A549 (cell line): Measurements from ENCODE around the gene ADISSP. TPM values are rescaled to one million over a fixed set of nuclear protein-coding genes. Genes with fewer than 3 reads are reported as not detected.

ENCODE experiments used
- ATAC-seq, 2 experiments: fragments of 200-7000 bp in 1 of 2; fragments of >200 bp in 1 of 2; cut with Nextera tagmentation in 1 of 2; cut with Tn5 transposase in 1 of 2; 3 replicates each; pipeline versions ENCODE4 v1.8.0 to v1.9.1; 2018 to 2020; ENCODE audit warnings: mild to moderate bottlenecking in 1 of 2, moderate library complexity in 1 of 2
- CTCF ChIA-PET: fragments of 300-600 bp; sonication (Branson Sonifier 250); formaldehyde crosslinking; extraction: SDS; loops from one replicate; lab custom pipeline; 2021; ENCODE audit warnings: antibody characterized with exemption, inconsistent platforms; lab: Yijun Ruan, JAX
- POLR2A ChIA-PET: fragments of 350-600 bp; formaldehyde crosslinking; extraction: SDS; loops from one replicate; lab custom pipeline; 2021; ENCODE audit warnings: antibody characterized with exemption, inconsistent platforms; lab: Yijun Ruan, JAX
- DNase-seq, 2 experiments: peaks; one replicate each; pipeline versions ENCODE4 v3.0.0 to v3.0.0-alpha.2; 2011 to 2016; ENCODE audit warnings: low read depth in 1 of 2, low spot score in 1 of 2
- FAIRE-seq: peaks from 2 replicates; lab custom pipeline; 2011; peaks lifted over from hg19 to GRCh38; lab: Jason Lieb, UNC
- H3K27ac ChIP-seq, 2 experiments: fragments of >200 bp; sonication (Bioruptor Twin); formaldehyde crosslinking; 3 replicates each; pipeline ENCODE4 v1.5.1; 2016 to 2017
- H3K4me1 ChIP-seq: fragments of >200 bp; sonication (Bioruptor Twin); formaldehyde crosslinking; 3 replicates; pipeline ENCODE4 v1.6.1; 2016
- H3K4me2 ChIP-seq: fragments of >200 bp; sonication (Bioruptor Twin); formaldehyde crosslinking; 3 replicates; pipeline ENCODE4 v1.6.1; 2016
- H3K4me3 ChIP-seq: fragments of >200 bp; sonication (Bioruptor Twin); formaldehyde crosslinking; 3 replicates; pipeline ENCODE4 v1.5.1; 2016
- H3K9me3 ChIP-seq: fragments of >200 bp; sonication (Bioruptor Twin); formaldehyde crosslinking; 3 replicates; pipeline ENCODE4 v1.6.1; 2016
- EP300 ChIP-seq, 2 experiments: fragments of >200 bp; sonication (Bioruptor Twin); formaldehyde crosslinking; IDR thresholded peaks; 2 replicates in 1 of 2; 3 replicates in 1 of 2; pipeline ENCODE4 v1.6.1; 2016 to 2017
- FOSL2 ChIP-seq, 2 experiments: fragments of 450-650 bp in 1 of 2; fragments of >200 bp in 1 of 2; sonication (Bioruptor Twin) in 1 of 2; formaldehyde crosslinking; IDR thresholded peaks; 2 replicates each; pipeline versions ENCODE4 v1.5.0 to v1.6.1; 2016 to 2020; ENCODE audit warnings: mild to moderate bottlenecking in 1 of 2, moderate library complexity in 1 of 2
- FOXS1 ChIP-seq: fragments of 250-450 bp; sonication (Bioruptor Pico); IDR thresholded peaks from 2 replicates; pipeline ENCODE4 v1.5.0; 2020; ENCODE audit warnings: mild to moderate bottlenecking, moderate library complexity
- HDAC2 ChIP-seq: fragments of 200-600 bp; sonication (generic); IDR thresholded peaks from 2 replicates; pipeline ENCODE4 v1.6.1; 2016
- HOXA7 ChIP-seq: fragments of 250-450 bp; sonication (Bioruptor Pico); IDR thresholded peaks from 2 replicates; pipeline ENCODE4 v1.5.0; 2020; ENCODE audit warnings: mild to moderate bottlenecking, moderate library complexity
- JUNB ChIP-seq: fragments of >200 bp; sonication (Bioruptor Twin); formaldehyde crosslinking; IDR thresholded peaks from 2 replicates; pipeline ENCODE4 v1.6.1; 2016
- MAFK ChIP-seq: fragments of 450-650 bp; IDR thresholded peaks from 2 replicates; pipeline ENCODE4 v1.6.1; 2014; ENCODE audit not compliant: partially characterized antibody
- MAZ ChIP-seq: fragments of 150-350 bp; IDR thresholded peaks from 2 replicates; pipeline ENCODE4 v1.6.1; 2014; ENCODE audit warnings: antibody characterized with exemption, low read depth, low read length, borderline replicate concordance
- NR3C1 ChIP-seq: fragments of >200 bp; sonication (Bioruptor Twin); formaldehyde crosslinking; IDR thresholded peaks from 3 replicates; pipeline ENCODE4 v1.6.1; 2017
- PHF8 ChIP-seq: fragments of 200-600 bp; sonication (generic); IDR thresholded peaks from 2 replicates; pipeline ENCODE4 v1.6.1; 2016; ENCODE audit warnings: low read depth, mild to moderate bottlenecking, antibody characterized with exemption, moderate library complexity, borderline replicate concordance
- POLR2A ChIP-seq: IDR thresholded peaks from 2 replicates; pipeline ENCODE4 v1.6.1; 2012; ENCODE audit warnings: mild to moderate bottlenecking, low read length
- POLR2AphosphoS2 ChIP-seq: conservative IDR thresholded peaks from 2 replicates; pipeline ENCODE4 v1.6.1; 2012; ENCODE audit warnings: low read length, improper control_type of control experiment, inconsistent platforms
- RNF2 ChIP-seq: fragments of 200-600 bp; sonication (generic); IDR thresholded peaks from 2 replicates; pipeline ENCODE4 v1.6.1; 2016; ENCODE audit warnings: low read depth, mild to moderate bottlenecking, antibody characterized with exemption, moderate library complexity, borderline replicate concordance
- ZC3H11A ChIP-seq: fragments of 450-650 bp; IDR thresholded peaks from 2 replicates; pipeline ENCODE4 v1.6.1; 2014; ENCODE audit warnings: antibody characterized with exemption, mild to moderate bottlenecking
- ZFP36 ChIP-seq: fragments of 450-650 bp; IDR thresholded peaks from 2 replicates; pipeline ENCODE4 v1.6.1; 2014; ENCODE audit warnings: borderline replicate concordance; ENCODE audit not compliant: partially characterized antibody
- ZSCAN20 ChIP-seq: fragments of 250-450 bp; sonication (Bioruptor Pico); IDR thresholded peaks from 2 replicates; pipeline ENCODE4 v1.8.0; 2022; ENCODE audit warnings: mild to moderate bottlenecking, moderate library complexity
- WGBS: methylation state at CpG from one replicate; pipeline ENCODE4 v1.1.6; 2017; ENCODE audit errors: missing lambda C conversion rate; 5-methylcytosine and 5-hydroxymethylcytosine counted together
- polyA plus RNA-seq, 4 experiments: library from polyadenylated mRNA; depleted of rRNA in 3 of 4; stranded (reverse); fragments of >200 nt; fragmentation: RNase III in 1 of 4; extraction: RNeasy Plus Mini Kit Qiagen cat#74134 plus additional on column Dnase treatment in 1 of 4; gene quantifications; 2 replicates in 3 of 4; 3 replicates in 1 of 4; pipeline ENCODE4 v1.2.3, GENCODE V29; 2011 to 2017
- TF ChIP-seq, protein P1 (sequence below): fragments of 150-350 bp; IDR thresholded peaks from 2 replicates; pipeline ENCODE4 v1.6.1; 2014; ENCODE audit warnings: low read depth, mild to moderate bottlenecking, low read length
- TF ChIP-seq, protein P2 (sequence below): fragments of 250-450 bp; sonication (Bioruptor Pico); IDR thresholded peaks from 2 replicates; pipeline ENCODE4 v1.5.0; 2020; ENCODE audit warnings: low read depth, mild to moderate bottlenecking, moderate library complexity
- TF ChIP-seq, protein P3 (sequence below): fragments of >200 bp; sonication (Bioruptor Twin); formaldehyde crosslinking; IDR thresholded peaks from 3 replicates; pipeline ENCODE4 v1.5.1; 2016
- TF ChIP-seq, protein P4 (sequence below): fragments of >200 bp; sonication (Bioruptor Twin); formaldehyde crosslinking; IDR thresholded peaks from 3 replicates; pipeline ENCODE4 v1.6.1; 2016
- TF ChIP-seq, protein P5 (sequence below): IDR thresholded peaks from 2 replicates; pipeline ENCODE4 v1.6.1; 2012

The ADISSP gene
- polyA plus RNA-seq, 2 of the 4 experiments (the other 2 are of a cell fraction) = 43.9 to 104 TPM

DNA sequence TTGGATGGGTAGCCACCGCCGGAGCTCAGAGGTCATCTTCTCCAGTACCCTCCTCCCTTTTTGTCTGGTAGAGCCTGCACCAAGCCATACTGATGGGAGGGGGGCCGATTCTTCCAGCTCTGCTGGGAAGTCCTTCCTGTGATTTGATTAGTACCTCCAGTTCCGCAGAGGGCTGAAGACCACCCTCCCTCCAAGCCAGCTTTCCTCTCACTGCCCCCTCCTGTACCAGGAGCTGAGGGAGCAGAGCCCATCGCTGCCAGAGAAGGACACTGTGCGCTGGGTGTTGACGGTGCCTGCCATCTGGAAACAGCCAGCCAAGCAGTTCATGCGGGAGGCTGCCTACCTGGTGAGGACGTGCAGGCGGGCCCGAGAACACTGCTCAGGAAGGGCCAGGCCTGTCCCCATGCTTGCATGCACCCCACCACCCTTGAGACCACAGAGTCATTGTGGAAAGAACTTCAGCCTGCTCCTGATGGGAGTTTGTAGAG, 21.8 kb downstream of the ADISSP start:
- H3K4me3 ChIP-seq = peak overlapping the region; percentile 44; the same call in 2 of the 3 replicates
- FAIRE-seq (no peak), ATAC-seq (no peak), DNase-seq (no peak)
- H3K4me2 ChIP-seq = peak overlapping the region; percentile 71
- H3K27ac ChIP-seq = peak overlapping the region in 1 of 2 experiments; percentile 75; a peak in 4 of 6 replicates
- no peaks in the 10 kb centered on the region for H3K9me3 ChIP-seq
- ChIA-PET POLR2A (interaction anchor here (0.6 to 2.3 kb wide), 7 partner anchors 22 to 897 kb away, joined by 3 to 11 read pairs (median 5); partner anchors contain the start of genes ADISSP, CENPB and SPEF1), CTCF (interaction anchor here (1.4 to 72.1 kb wide), 6 partner anchors 2 to 109 kb away, joined by 8 to 2233 read pairs (median 902); partner anchors contain the start of genes ADAM33, ADISSP, CENPB and GFRA4)
- peaks cover 9% of the 10 kb centered on the region; the same call in 2 of the 3 replicates for H3K4me1 ChIP-seq
- 84% methylated on average over 11 of the region's 11 CpGs for WGBS
- TF ChIP-seq HDAC2 = no peak

DNA sequence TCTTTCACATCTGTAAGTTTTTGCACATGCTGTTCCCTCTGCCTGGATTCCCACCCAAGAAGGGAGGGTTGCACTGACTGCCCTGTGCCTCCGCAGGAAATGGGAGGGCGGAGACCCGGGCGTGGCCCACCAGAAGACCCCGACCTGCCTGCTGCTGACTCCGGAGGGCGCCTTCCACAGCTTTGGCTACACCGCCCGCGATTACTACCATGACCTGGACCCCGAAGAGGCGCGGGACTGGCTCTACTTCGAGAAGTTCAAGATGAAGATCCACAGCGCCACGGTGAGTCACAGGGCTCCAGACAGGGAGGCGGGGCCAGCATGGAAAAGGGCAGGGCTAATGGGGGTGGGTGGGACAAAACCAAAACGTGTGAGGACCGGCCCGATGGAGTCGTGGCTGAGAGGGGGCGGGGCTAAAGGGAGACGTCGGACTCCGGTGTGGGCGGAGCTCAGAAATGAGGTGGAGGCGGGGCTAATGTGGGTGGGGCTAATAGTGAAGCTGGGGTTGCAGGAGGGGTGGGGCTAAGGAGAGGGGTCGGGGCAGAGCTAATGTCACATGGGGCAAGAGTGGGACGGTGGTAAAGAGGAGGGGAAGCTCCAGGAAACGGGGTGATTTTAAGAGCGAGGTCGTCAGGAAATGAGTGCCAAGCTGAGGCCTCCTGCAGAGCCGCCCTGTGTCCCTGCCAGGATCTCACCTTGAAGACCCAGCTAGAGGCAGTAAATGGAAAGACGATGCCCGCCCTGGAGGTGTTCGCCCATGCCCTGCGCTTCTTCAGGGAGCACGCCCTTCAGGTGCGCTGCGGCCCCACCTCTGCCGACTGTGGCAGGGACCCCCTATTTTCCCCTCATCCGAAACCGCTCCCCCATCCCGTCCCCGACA, 22.5 kb downstream of the ADISSP start:
- POLR2A ChIA-PET = interaction anchor here (0.6 to 1.5 kb wide), 8 partner anchors 18 to 896 kb away, joined by 3 to 11 read pairs (median 3); partner anchors contain the start of genes ADISSP, CENPB and SPEF1
- Histone ChIP-seq H3K4me1 (peaks cover 4% of the 10 kb centered on the region; the same call in 1 of the 3 replicates), H3K4me2 (peak overlapping the region; percentile 71), H3K27ac (peak overlapping the region; percentile 64 to 75), H3K9me3 (no peaks in the 10 kb centered on the region), H3K4me3 (peak overlapping the region; percentile 44)
- peak; percentile 62 to 77 for ATAC-seq
- peak; percentile 94 to 95 for DNase-seq
- no peak for FAIRE-seq
- TF ChIP-seq PHF8 (peak; percentile 18; the same call in 1 of the 2 replicates), POLR2AphosphoS2 (no peak), JUNB (no peak), FOXS1 (CRISPR knock-in tag) (no peak), MAZ (no peak), EP300 (IDR thresholded peaks at IDR 0.05) (no peak), ZFP36 (no peak), RNF2 (no peak), ZC3H11A (no peak), MAFK (no peak), ZSCAN20 (CRISPR knock-in tag) (no peak), HOXA7 (CRISPR knock-in tag) (no peak), POLR2A (no peak), FOSL2 (IDR thresholded peaks at IDR 0.05) (no peak), FOSL2 (CRISPR knock-in tag; IDR thresholded peaks at IDR 0.05) (peak; percentile 76), NR3C1 (no peak)
- TF ChIP-seq, protein P1, sequence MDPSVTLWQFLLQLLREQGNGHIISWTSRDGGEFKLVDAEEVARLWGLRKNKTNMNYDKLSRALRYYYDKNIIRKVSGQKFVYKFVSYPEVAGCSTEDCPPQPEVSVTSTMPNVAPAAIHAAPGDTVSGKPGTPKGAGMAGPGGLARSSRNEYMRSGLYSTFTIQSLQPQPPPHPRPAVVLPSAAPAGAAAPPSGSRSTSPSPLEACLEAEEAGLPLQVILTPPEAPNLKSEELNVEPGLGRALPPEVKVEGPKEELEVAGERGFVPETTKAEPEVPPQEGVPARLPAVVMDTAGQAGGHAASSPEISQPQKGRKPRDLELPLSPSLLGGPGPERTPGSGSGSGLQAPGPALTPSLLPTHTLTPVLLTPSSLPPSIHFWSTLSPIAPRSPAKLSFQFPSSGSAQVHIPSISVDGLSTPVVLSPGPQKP = no peak
- TF ChIP-seq, protein P2, sequence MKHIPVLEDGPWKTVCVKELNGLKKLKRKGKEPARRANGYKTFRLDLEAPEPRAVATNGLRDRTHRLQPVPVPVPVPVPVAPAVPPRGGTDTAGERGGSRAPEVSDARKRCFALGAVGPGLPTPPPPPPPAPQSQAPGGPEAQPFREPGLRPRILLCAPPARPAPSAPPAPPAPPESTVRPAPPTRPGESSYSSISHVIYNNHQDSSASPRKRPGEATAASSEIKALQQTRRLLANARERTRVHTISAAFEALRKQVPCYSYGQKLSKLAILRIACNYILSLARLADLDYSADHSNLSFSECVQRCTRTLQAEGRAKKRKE = no peak
- TF ChIP-seq, protein P3, sequence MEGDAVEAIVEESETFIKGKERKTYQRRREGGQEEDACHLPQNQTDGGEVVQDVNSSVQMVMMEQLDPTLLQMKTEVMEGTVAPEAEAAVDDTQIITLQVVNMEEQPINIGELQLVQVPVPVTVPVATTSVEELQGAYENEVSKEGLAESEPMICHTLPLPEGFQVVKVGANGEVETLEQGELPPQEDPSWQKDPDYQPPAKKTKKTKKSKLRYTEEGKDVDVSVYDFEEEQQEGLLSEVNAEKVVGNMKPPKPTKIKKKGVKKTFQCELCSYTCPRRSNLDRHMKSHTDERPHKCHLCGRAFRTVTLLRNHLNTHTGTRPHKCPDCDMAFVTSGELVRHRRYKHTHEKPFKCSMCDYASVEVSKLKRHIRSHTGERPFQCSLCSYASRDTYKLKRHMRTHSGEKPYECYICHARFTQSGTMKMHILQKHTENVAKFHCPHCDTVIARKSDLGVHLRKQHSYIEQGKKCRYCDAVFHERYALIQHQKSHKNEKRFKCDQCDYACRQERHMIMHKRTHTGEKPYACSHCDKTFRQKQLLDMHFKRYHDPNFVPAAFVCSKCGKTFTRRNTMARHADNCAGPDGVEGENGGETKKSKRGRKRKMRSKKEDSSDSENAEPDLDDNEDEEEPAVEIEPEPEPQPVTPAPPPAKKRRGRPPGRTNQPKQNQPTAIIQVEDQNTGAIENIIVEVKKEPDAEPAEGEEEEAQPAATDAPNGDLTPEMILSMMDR = no peak
- TF ChIP-seq, protein P4, sequence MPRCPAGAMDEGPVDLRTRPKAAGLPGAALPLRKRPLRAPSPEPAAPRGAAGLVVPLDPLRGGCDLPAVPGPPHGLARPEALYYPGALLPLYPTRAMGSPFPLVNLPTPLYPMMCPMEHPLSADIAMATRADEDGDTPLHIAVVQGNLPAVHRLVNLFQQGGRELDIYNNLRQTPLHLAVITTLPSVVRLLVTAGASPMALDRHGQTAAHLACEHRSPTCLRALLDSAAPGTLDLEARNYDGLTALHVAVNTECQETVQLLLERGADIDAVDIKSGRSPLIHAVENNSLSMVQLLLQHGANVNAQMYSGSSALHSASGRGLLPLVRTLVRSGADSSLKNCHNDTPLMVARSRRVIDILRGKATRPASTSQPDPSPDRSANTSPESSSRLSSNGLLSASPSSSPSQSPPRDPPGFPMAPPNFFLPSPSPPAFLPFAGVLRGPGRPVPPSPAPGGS = no peak
- TF ChIP-seq, protein P5, sequence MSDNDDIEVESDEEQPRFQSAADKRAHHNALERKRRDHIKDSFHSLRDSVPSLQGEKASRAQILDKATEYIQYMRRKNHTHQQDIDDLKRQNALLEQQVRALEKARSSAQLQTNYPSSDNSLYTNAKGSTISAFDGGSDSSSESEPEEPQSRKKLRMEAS = peak; percentile 68
- TF ChIP-seq, all 56 proteins: peak for 3
- CTCF ChIA-PET = interaction anchor here (1.1 to 72.1 kb wide), 7 partner anchors 3 to 182 kb away, joined by 5 to 2233 read pairs (median 169); partner anchors contain the start of genes ADAM33, ADISSP, CENPB and GFRA4
- 39% methylated on average over 31 of the region's 45 CpGs for WGBS
